Head of caudate nucleus (tissue), 42 donors: Measurements from ENCODE around the gene OMA1.

Source experiments
- DNase-seq, 42 donors: peaks; one replicate each; pipeline versions ENCODE4 v3.0.0 to v3.0.0-alpha.2; 2020 to 2021; ENCODE audit warnings: mixed read lengths in 7 of 42
- intact Hi-C: fragments of 100-400 bp; cut with DNase I; formaldehyde crosslinking; loops from one replicate; pipeline ENCODE4 v1.15.0; 2022

Gene OMA1

GRCh38 chr1:58440696-58441095 is 105.8 kb downstream of the OMA1 start:
- DNase-seq, result no peak
- intact Hi-C loops, result no loop called here

GRCh38 chr1:58439946-58440345 is 106.6 kb downstream of the OMA1 start:
- DNase-seq, result peak in 7 of 42 donors; percentile 12 to 64 (median 30)
- intact Hi-C loops, result no loop called here

GRCh38 chr1:58438468-58438867 is 108.1 kb downstream of the OMA1 start:
- DNase-seq, result no peak
- intact Hi-C loops, result no loop called here

GRCh38 chr1:58437623-58438022 is 108.9 kb downstream of the OMA1 start:
- intact Hi-C loops, result no loop called here
- DNase-seq, result no peak

- intact Hi-C loops, result no loop called here
- DNase-seq, result no peak
Observed at GRCh38 chr1:58436615-58437297, 109.8 kb downstream of the OMA1 start.

- intact Hi-C loops, result no loop called here
Observed at GRCh38 chr1:58435376-58435775, 111.2 kb downstream of the OMA1 start.

GRCh38 chr1:58434607-58435006 is 111.9 kb downstream of the OMA1 start:
- intact Hi-C loops, result no loop called here
- DNase-seq, result no peak

More at GRCh38 chr1:58435376-58435775, 111.2 kb downstream of the OMA1 start:
- DNase-seq, result no peak

- no peak for DNase-seq
- intact Hi-C loops, result no loop called here
Observed at GRCh38 chr1:58434181-58434580, 112.3 kb downstream of the OMA1 start.

- DNase-seq, result peak; percentile 20 to 91 (median 60)
Observed at GRCh38 chr1:58432851-58433668, 113.5 kb downstream of the OMA1 start.

GRCh38 chr1:58431901-58432620 is 114.5 kb downstream of the OMA1 start:
- no peak for DNase-seq
- intact Hi-C loops, result no loop called here

More at GRCh38 chr1:58432851-58433668, 113.5 kb downstream of the OMA1 start:
- intact Hi-C loops, result no loop called here
